ENCODE results near the gene NPR3.

The NPR3 gene

DNA sequence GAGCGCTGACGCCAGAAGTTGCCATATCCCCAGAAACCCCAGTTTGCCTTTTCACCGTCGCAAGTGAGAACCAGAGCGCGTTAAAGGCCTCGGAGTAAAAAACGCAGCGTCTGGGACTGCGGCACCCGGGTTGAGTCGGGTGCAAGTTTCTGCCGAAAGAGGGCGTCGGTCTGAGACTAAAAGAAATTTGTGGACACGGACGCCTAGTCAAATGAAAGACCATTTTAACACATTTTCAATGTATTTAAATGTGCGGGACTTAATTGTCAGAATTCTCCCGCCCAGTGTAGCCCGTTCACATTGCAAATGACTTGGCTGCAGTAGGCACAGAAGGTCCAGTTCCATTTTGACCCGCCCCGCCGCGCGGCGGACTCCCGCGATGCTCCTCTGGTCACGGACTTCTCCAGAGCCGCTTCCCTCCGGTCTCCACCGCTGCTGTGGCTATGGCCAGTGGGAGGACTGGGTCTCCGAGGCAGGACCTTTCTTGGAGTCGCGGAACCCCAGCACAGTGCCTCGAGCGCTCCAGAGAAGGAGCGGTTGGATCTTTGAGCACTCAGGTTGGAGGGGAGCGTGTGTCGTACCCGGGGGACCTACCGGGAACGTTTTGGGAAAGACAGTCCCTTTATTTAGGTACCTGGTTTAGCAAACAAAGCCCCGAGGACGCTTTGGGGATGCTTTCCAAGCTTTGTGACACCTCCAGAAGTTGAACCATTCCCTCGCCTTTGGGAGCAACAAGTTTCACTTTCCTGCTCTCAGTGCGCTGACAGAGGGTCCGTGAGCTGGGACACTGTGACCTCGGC, 1.2 kb upstream of the NPR3 start:
- DNase-seq (ENCODE audit: low read depth) = peak; percentile 32
- peak overlapping the region; percentile 80 for H3K4me3 ChIP-seq (ENCODE audit: control insufficient read depth, low read depth, low read length)
- TF ChIP-seq, protein P1, sequence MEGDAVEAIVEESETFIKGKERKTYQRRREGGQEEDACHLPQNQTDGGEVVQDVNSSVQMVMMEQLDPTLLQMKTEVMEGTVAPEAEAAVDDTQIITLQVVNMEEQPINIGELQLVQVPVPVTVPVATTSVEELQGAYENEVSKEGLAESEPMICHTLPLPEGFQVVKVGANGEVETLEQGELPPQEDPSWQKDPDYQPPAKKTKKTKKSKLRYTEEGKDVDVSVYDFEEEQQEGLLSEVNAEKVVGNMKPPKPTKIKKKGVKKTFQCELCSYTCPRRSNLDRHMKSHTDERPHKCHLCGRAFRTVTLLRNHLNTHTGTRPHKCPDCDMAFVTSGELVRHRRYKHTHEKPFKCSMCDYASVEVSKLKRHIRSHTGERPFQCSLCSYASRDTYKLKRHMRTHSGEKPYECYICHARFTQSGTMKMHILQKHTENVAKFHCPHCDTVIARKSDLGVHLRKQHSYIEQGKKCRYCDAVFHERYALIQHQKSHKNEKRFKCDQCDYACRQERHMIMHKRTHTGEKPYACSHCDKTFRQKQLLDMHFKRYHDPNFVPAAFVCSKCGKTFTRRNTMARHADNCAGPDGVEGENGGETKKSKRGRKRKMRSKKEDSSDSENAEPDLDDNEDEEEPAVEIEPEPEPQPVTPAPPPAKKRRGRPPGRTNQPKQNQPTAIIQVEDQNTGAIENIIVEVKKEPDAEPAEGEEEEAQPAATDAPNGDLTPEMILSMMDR (IDR thresholded peaks at IDR 0.05; ENCODE audit: control insufficient read depth, insufficient read depth, low read depth, low read length, missing control alignments) = peak; percentile 80

GRCh38 chr5:32711362-32711680, 200 bp downstream of the NPR3 start:
- peak overlapping the region; percentile 80 for H3K4me3 ChIP-seq (ENCODE audit: control insufficient read depth, low read depth, low read length)
- TF ChIP-seq, protein P1 (IDR thresholded peaks at IDR 0.05; ENCODE audit: control insufficient read depth, insufficient read depth, low read depth, low read length, missing control alignments) = no peak
- no peak for DNase-seq (ENCODE audit: low read depth)

DNA sequence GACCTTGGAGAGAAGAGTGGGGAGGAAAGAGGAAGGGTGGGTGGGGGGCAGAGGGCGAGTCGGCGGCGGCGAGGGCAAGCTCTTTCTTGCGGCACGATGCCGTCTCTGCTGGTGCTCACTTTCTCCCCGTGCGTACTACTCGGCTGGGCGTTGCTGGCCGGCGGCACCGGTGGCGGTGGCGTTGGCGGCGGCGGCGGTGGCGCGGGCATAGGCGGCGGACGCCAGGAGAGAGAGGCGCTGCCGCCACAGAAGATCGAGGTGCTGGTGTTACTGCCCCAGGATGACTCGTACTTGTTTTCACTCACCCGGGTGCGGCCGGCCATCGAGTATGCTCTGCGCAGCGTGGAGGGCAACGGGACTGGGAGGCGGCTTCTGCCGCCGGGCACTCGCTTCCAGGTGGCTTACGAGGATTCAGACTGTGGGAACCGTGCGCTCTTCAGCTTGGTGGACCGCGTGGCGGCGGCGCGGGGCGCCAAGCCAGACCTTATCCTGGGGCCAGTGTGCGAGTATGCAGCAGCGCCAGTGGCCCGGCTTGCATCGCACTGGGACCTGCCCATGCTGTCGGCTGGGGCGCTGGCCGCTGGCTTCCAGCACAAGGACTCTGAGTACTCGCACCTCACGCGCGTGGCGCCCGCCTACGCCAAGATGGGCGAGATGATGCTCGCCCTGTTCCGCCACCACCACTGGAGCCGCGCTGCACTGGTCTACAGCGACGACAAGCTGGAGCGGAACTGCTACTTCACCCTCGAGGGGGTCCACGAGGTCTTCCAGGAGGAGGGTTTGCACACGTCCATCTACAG, 760 bp downstream of the NPR3 start:
- TF ChIP-seq, protein P1 (IDR thresholded peaks at IDR 0.05; ENCODE audit: control insufficient read depth, insufficient read depth, low read depth, low read length, missing control alignments) = no peak
- no peak for DNase-seq (ENCODE audit: low read depth)
- peak overlapping the region; percentile 80 for H3K4me3 ChIP-seq (ENCODE audit: control insufficient read depth, low read depth, low read length)

DNA sequence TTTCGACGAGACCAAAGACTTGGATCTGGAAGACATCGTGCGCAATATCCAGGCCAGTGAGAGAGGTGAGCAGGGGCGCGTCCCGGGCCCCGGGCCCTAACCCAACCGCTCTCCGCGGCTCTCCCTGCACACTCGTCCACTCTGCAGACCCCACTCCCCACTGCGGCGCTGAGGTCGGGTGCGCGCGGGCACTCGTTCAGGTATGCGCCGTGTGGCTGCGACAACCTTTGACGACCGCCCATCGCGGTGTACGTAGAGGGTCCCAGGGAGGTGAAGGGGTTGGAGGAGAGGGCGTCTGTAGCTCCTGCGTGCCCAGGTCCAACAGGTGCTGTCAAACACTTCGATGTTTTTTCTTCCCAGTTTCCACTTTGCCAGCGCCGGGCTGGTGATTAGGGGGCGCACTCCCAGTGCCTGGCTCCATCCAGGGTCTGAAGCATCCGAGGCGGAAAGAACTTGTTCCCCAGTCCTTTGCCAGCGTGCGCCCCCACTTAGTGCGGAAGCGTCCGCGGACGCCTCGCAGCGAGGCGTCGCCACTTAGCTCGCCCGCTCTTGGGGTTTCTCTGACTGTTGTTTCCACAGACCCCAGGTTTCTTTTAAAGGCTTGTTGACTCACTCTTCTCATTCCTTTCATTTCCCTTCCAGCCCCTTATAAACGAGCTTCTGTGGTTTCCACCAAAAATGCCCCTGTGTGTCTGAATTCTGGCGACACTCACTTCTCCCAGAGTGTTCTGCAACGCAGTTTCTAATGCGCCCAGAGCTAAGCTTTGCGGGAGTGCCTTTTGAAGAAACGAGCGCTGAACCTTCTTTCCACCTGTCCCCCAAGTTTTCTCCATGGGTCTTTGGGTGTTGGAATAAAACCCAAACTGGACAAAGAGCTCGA, 1.6 kb downstream of the NPR3 start:
- H3K4me3 ChIP-seq (ENCODE audit: control insufficient read depth, low read depth, low read length) = peak overlapping the region; percentile 80
- TF ChIP-seq, protein P1 (IDR thresholded peaks at IDR 0.05; ENCODE audit: control insufficient read depth, insufficient read depth, low read depth, low read length, missing control alignments) = peak; percentile 53
- no peak for DNase-seq (ENCODE audit: low read depth)

- no peak for DNase-seq (ENCODE audit: low read depth)
These were observed 2.2 kb downstream of the NPR3 start for GRCh38 chr5:32713361-32713769.

More at GRCh38 chr5:32713361-32713769, 2.2 kb downstream of the NPR3 start:
- peak overlapping the region; percentile 80 for H3K4me3 ChIP-seq (ENCODE audit: control insufficient read depth, low read depth, low read length)
- TF ChIP-seq, protein P1 (IDR thresholded peaks at IDR 0.05; ENCODE audit: control insufficient read depth, insufficient read depth, low read depth, low read length, missing control alignments) = no peak
